GM12874 (cell line): Measurements from ENCODE around the gene ZNF483.

Experiments used
- TF ChIP-seq, protein P1 (sequence below): IDR thresholded peaks from 2 replicates; pipeline ENCODE4 v1.5.1; 2011; ENCODE audit warnings: low read depth, mild to moderate bottlenecking, control low read depth, low read length, moderate library complexity; ENCODE audit not compliant: insufficient read depth

Gene ZNF483

DNA sequence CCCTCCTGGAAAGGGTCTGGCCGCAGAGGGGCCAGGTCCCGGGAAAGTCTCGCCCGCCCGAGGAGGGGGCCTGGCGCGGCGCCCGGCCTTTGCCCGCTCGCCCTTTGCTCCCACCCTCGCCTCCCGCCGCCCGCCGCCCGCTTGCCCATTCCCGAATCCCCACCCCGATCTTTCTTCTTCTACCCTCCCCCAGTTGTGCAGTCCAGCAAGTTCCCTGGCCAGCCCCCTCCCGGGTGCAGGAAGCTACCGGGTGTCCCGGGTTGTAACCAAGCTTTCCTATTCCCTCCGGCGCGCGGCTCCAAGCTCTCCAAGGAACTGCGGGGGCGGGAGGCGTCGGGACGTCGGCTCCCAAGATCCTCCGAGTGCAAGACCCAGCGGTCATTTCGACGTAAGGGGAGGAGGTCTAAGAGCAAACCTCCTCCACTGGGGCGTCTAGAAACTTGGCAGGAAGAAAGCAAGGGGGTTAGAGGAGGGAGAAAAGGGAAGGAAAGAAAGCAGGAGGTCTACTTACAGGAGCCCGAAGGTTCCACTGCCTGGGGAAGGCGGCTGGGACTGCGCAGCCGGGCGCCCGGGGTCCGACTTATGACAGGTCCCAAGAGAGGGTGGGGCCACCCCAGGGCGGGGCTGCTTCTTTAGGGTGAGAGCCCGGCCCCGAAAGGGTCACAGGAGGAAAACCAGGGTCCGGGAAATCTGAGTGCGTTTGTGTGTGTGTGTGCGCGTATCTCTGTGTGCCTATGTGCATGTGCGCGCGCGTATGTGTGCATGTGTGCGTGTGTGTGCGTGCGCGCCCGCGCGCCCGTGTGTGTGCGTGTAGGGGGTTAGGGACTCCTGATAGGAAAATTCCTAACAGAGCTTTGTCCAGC, 74.3 kb downstream of the ZNF483 start, which contains the start of gene PTGR1:
Gene PTGR1 (minus strand): TSS at position 556 of the 863 bp plus-strand sequence. CDS start 2,225 bp downstream, outside the sequence.
- TF ChIP-seq, protein P1, sequence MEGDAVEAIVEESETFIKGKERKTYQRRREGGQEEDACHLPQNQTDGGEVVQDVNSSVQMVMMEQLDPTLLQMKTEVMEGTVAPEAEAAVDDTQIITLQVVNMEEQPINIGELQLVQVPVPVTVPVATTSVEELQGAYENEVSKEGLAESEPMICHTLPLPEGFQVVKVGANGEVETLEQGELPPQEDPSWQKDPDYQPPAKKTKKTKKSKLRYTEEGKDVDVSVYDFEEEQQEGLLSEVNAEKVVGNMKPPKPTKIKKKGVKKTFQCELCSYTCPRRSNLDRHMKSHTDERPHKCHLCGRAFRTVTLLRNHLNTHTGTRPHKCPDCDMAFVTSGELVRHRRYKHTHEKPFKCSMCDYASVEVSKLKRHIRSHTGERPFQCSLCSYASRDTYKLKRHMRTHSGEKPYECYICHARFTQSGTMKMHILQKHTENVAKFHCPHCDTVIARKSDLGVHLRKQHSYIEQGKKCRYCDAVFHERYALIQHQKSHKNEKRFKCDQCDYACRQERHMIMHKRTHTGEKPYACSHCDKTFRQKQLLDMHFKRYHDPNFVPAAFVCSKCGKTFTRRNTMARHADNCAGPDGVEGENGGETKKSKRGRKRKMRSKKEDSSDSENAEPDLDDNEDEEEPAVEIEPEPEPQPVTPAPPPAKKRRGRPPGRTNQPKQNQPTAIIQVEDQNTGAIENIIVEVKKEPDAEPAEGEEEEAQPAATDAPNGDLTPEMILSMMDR: no peak

DNA sequence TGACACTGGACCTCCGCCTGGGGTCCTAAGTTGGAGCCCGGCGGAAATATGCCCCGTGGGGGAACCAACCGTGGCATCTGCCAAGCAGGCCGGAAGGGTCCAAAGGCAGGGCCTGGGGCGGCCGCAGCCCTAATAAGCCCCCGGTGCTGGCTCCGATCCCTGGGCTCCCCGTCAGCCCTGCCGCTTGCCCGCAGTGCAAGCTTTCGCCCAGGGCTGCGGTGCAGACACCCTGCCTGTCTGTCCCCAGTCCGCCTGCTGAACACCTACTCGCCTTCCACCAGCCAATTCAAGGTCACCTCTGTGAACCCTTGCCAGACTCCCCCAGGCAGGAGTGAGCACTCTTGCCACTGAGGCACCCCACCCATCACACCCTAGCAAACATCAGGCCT, 75.0 kb downstream of the ZNF483 start:
- TF ChIP-seq, protein P1: no peak

DNA sequence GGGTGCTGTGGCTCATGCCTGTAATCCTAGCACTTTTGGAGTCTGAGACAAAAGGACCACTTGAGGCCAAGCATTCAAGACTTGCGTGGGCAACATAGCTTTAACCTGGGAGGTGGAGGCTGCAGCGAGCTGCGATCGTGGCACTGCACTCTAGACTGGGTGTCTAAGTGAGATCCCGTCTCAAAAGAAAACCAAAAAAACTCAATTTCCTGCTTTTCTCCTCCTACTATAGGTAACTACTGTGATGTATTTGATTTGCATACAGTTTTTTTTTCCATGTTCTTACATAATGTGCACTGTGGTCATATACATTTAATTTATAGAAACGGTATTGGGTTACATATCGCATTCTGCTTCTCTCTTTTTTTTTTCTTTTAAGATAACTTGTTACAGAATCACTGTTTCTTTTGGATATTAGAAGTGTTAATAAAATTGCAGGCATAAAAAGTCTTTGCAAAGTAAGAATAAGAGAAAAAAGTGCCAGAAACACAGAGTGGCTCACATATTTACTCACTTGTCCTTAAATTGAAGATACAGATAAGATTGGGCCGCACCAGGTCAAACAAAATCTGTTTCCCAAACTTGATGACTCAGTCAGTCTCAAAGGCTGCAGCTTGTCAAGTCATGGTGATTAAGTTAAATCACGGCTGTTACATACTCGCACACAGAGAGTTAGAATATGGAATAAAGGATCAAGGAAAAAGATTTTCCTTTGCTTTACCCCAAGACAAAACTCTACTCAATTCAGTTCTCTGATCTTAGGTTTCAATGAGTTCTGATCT, 76.4 kb downstream of the ZNF483 start:
- TF ChIP-seq, protein P1: no peak

DNA sequence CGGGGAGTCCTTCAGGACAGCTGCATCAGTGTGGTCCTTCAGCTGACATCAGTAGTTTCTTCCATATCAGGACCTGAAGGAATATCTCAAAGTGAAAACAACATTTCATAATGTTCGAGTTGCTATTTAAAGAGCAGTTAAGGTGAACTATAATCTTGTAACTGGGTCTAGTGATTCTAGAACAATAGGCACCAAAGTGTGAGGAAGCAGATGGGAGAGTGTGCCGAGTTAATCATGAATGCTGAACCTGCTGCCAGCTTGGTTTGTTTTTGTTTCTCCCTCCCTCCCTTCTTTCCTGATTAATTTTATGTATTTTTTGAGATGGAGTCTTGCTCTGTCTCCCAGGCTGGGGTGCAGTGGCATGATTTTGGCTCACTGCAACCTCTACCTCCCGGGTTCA, 78.1 kb downstream of the ZNF483 start:
- TF ChIP-seq, protein P1: no peak

DNA sequence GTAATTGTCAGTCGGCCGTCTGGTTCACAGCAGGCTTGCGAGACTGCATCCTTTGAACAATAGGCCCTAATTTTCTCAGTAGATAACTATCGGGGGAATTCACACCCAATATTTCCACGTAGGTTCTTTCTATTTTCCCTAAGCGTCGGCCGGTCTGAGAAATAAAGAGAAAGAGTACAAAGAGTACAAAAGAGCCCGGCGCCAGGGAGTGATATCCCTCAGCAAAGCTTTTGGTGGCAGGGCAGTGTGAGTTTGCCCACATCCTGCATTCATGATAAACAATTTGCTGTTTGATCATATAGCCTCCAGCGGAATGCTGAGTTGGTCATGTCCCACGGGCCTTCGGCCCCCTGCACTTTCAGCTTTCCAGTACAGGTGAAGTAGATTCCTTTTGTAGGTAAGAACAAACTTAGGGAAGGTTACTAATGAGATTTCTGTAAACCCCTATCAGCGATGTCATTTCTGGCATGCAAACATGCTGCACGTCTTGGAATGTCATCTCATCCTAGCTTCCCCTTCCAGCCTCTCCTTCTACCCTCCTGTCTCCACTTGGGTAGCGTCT, 79.2 kb downstream of the ZNF483 start:
- TF ChIP-seq, protein P1: no peak

DNA sequence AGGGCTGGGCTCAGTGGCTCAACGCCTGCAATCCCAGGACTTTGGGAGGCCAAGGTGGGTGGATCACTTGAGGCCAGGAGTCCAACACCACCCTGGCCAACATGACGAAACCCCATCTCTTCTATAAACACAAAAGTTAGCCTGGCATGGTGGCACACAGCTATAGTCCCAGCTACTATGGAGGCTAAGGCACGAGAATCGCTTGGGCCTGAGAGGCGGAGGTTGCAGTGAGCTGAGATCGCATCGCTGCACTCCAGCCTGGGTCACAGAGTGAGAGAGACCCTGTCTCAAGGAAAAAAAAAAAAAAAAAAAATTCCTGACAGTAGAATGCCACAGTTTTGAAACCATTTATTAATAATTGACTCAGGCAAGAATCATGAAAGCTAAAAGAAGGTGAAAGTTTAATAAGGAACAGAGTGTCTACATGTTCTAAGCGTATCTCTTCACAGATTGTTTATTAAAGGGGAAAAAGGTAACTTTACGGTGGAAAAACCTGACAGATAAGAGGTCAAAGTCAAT, 80.1 kb downstream of the ZNF483 start:
- TF ChIP-seq, protein P1: no peak

DNA sequence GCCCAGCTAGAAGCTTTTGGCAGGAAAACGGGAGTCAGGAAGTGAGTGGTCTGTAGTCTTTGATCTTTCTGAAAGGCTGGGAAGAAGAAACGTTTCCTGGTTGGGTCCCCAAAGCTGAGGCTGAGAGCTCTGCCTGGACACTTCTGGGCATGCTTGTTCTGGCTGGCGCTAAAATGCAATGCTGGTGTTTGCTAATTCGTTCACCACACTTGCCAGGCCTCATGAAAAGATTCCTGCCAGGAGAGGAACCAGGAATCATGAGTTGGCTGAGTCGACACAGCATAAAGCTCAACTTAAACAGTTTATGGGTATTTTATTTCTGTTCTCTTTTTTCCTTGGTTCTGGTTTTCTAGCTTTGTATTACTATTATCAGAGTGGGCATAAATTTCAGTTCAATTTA, 85.2 kb downstream of the ZNF483 start:
- TF ChIP-seq, protein P1: no peak
